ENCODE results near the gene ZNF775.

Gene ZNF775

DNA sequence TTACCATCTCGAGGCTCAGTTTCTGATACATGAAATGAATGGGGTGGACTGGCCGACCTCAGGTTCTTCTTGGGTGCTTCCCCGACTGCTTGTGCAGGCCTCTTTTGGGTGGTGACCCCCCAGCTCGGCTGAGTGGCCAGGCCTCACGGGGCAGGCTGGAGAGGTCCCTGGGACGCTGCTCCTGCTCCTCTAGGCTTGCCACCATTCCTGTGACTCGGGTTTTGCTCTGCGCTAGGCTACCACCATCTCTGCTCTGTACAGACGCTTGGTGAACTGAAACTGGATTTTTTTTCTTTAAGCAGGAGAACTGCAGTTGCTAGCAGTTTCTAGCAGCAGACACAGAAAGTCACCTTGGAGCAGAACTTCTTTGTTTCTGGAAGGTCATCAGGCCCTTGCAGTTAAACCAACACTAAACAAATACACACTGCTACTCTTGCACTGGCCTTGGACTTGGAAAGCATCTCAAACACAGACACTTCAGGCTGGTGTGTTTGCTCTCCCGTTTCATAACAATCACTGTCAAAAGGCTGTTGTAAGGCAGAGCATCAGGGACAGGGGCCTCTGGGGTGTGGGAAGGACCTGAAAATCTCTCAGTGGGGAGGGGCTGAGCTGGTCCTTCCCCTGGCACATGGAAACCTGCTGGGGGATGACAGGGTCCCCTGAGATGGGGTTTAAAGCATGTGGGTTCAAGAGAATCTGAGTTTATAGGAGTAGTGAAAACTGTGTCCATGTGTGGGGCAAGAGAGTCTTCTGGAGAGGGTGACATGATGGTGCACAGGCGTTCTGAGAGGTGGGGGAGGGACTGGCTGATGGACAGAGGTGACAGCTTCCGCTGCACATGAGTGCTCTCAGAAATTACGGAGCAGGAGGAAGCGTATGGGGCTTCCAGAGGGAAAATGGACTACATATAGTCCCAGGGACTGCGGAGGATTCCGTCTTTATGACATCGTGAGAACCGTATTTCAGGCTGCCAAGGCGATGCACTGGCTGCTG, 36.3 kb downstream of the ZNF775 start:
- FAIRE-seq (no peak), DNase-seq (ENCODE audit: insufficient read length, low spot score) (no peak)
- TF ChIP-seq POU2F2 (IDR thresholded peaks at IDR 0.05; ENCODE audit: low read depth, low read length), result no peak
- TF ChIP-seq POLR2A (IDR thresholded peaks at IDR 0.05; ENCODE audit: low read depth, low read length), result no peak
- no peak for TF ChIP-seq PAX5 (IDR thresholded peaks at IDR 0.05; ENCODE audit: insufficient read depth, low read length, severe bottlenecking)
- TF ChIP-seq POLR2AphosphoS5 (IDR thresholded peaks at IDR 0.05; ENCODE audit: low read depth, low read length), result no peak
- TF ChIP-seq TAF1 (IDR thresholded peaks at IDR 0.05; ENCODE audit: low read depth, low read length), result no peak
- no peak for TF ChIP-seq SPI1 (IDR thresholded peaks at IDR 0.05; ENCODE audit: low read depth, low read length)

DNA sequence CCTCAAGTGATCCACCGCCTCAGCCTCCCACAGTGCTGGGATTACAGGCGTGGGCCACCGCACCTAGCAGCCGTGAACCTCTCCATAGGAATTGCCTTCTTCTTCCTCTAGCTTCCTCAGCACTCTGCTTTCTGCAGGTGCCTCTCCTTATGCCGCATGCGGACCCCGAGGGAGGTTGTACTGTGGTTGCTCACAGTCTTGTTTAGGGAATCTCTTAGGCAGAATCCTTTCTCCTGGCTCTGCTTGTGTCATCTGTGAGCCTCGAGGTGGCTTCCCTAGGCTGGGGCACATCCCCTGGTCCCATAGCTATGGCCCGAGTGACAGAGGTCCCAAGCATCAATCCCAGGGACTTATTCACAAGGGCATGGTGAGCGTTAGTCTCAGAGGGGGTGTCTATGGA, 38.1 kb downstream of the ZNF775 start:
- TF ChIP-seq TAF1 (IDR thresholded peaks at IDR 0.05; ENCODE audit: low read depth, low read length), result no peak
- no peak for TF ChIP-seq SPI1 (IDR thresholded peaks at IDR 0.05; ENCODE audit: low read depth, low read length)
- no peak for TF ChIP-seq POLR2AphosphoS5 (IDR thresholded peaks at IDR 0.05; ENCODE audit: low read depth, low read length)
- TF ChIP-seq POLR2A (IDR thresholded peaks at IDR 0.05; ENCODE audit: low read depth, low read length), result no peak
- TF ChIP-seq POU2F2 (IDR thresholded peaks at IDR 0.05; ENCODE audit: low read depth, low read length), result no peak
- TF ChIP-seq PAX5 (IDR thresholded peaks at IDR 0.05; ENCODE audit: insufficient read depth, low read length, severe bottlenecking), result no peak
- FAIRE-seq, result no peak
- no peak for DNase-seq (ENCODE audit: insufficient read length, low spot score)

DNA sequence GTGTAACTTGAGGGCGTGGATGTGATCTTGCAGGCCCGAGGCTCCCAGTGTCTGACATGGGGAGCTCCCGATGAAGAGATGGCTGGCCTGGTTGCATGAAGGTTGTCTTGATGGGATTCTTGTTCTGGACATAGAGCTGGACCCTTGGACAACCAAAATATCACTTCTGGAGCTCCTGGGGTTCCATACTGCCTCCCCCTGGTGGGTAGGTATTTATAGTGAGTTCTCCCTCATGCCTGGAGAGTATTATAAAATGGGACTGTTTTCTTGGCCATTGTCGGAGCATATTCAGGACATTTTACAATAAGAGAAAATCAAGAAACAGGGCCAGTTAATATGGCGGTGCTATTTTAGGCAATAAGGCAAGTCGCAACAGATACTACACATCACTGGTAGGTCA, 38.7 kb downstream of the ZNF775 start:
- TF ChIP-seq POU2F2 (IDR thresholded peaks at IDR 0.05; ENCODE audit: low read depth, low read length) (no peak), PAX5 (IDR thresholded peaks at IDR 0.05; ENCODE audit: insufficient read depth, low read length, severe bottlenecking) (no peak), TAF1 (IDR thresholded peaks at IDR 0.05; ENCODE audit: low read depth, low read length) (no peak), POLR2A (IDR thresholded peaks at IDR 0.05; ENCODE audit: low read depth, low read length) (no peak), POLR2AphosphoS5 (IDR thresholded peaks at IDR 0.05; ENCODE audit: low read depth, low read length) (no peak), SPI1 (IDR thresholded peaks at IDR 0.05; ENCODE audit: low read depth, low read length) (no peak)
- DNase-seq (ENCODE audit: insufficient read length, low spot score), result no peak
- no peak for FAIRE-seq

- TF ChIP-seq POLR2A (IDR thresholded peaks at IDR 0.05; ENCODE audit: low read depth, low read length) (no peak), TAF1 (IDR thresholded peaks at IDR 0.05; ENCODE audit: low read depth, low read length) (no peak), POLR2AphosphoS5 (IDR thresholded peaks at IDR 0.05; ENCODE audit: low read depth, low read length) (no peak), POU2F2 (IDR thresholded peaks at IDR 0.05; ENCODE audit: low read depth, low read length) (no peak), PAX5 (IDR thresholded peaks at IDR 0.05; ENCODE audit: insufficient read depth, low read length, severe bottlenecking) (no peak), SPI1 (IDR thresholded peaks at IDR 0.05; ENCODE audit: low read depth, low read length) (no peak)
- DNase-seq (ENCODE audit: insufficient read length, low spot score) (no peak), FAIRE-seq (no peak)
Observed at GRCh38 chr7:150420242-150420641, 41.1 kb downstream of the ZNF775 start.

DNA sequence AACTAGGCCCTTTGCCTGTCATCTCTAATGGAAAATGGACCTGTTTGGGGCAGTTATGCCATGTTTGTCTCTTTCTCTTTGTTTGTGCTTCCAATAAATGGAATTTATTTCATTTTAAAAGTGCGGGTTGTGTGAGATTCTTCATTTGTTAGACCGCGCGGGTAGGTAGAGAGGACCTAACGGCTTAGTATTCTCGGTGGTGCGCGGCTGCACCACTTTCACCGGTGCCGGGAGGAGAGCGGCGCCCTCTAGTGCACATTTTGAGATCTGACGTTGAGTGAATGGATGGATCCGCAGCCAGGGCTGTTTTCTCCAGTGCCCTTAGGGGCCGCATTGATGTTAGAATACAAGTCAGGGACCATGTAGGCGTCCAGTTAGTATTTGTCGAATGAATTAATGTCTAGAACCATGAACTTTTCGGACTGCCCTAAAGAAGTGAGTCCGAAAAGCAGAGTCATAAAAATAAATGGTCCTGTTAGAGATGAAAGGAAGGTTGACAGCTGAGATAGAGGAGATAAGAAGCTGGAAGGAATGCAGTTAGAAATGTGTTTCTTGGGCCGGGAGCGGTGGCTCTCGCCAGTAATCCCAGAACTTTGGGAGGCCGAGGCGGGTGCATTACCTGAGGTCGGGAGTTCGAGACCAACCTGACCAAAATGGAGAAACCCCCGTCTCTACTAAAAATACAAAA, 42.0 kb downstream of the ZNF775 start:
- TF ChIP-seq POU2F2 (IDR thresholded peaks at IDR 0.05; ENCODE audit: low read depth, low read length), result peak; percentile 25; the same call in 1 of the 2 replicates
- no peak for TF ChIP-seq PAX5 (IDR thresholded peaks at IDR 0.05; ENCODE audit: insufficient read depth, low read length, severe bottlenecking)
- DNase-seq (ENCODE audit: insufficient read length, low spot score) (peak; percentile 77), FAIRE-seq (peak; percentile 93)

GRCh38 chr7:150421831-150422230, 42.7 kb downstream of the ZNF775 start:
- TF ChIP-seq PAX5 (IDR thresholded peaks at IDR 0.05; ENCODE audit: insufficient read depth, low read length, severe bottlenecking), result no peak
- TF ChIP-seq POLR2AphosphoS5 (IDR thresholded peaks at IDR 0.05; ENCODE audit: low read depth, low read length), result no peak
- no peak for TF ChIP-seq POLR2A (IDR thresholded peaks at IDR 0.05; ENCODE audit: low read depth, low read length)
- no peak for TF ChIP-seq SPI1 (IDR thresholded peaks at IDR 0.05; ENCODE audit: low read depth, low read length)
- TF ChIP-seq TAF1 (IDR thresholded peaks at IDR 0.05; ENCODE audit: low read depth, low read length), result no peak
- TF ChIP-seq POU2F2 (IDR thresholded peaks at IDR 0.05; ENCODE audit: low read depth, low read length), result no peak
- FAIRE-seq (no peak), DNase-seq (ENCODE audit: insufficient read length, low spot score) (no peak)

DNA sequence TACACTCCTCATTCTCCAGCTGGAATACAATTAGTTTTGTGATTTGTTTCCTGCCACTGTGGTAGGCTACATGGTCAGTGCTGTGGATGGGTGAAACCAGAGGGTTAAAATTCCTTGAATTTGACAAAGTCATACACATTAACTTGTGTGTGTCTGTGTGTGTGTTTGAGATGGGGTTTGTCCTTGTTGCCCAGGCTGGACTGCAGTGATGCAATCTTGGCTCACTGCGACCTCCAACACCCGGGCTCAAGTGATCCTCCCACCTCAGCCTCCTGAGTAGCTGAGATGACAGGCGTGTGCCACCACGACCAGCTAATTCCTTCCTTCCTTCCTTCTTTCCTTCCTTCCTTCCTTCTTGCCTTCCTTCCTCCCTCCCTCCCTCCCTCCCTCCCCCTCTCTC, 46.5 kb downstream of the ZNF775 start:
- FAIRE-seq (no peak), DNase-seq (ENCODE audit: insufficient read length, low spot score) (no peak)
- TF ChIP-seq POLR2AphosphoS5 (IDR thresholded peaks at IDR 0.05; ENCODE audit: low read depth, low read length), result no peak
- TF ChIP-seq POU2F2 (IDR thresholded peaks at IDR 0.05; ENCODE audit: low read depth, low read length), result no peak
- TF ChIP-seq SPI1 (IDR thresholded peaks at IDR 0.05; ENCODE audit: low read depth, low read length), result no peak
- no peak for TF ChIP-seq TAF1 (IDR thresholded peaks at IDR 0.05; ENCODE audit: low read depth, low read length)
- TF ChIP-seq POLR2A (IDR thresholded peaks at IDR 0.05; ENCODE audit: low read depth, low read length), result no peak
- no peak for TF ChIP-seq PAX5 (IDR thresholded peaks at IDR 0.05; ENCODE audit: insufficient read depth, low read length, severe bottlenecking)

DNA sequence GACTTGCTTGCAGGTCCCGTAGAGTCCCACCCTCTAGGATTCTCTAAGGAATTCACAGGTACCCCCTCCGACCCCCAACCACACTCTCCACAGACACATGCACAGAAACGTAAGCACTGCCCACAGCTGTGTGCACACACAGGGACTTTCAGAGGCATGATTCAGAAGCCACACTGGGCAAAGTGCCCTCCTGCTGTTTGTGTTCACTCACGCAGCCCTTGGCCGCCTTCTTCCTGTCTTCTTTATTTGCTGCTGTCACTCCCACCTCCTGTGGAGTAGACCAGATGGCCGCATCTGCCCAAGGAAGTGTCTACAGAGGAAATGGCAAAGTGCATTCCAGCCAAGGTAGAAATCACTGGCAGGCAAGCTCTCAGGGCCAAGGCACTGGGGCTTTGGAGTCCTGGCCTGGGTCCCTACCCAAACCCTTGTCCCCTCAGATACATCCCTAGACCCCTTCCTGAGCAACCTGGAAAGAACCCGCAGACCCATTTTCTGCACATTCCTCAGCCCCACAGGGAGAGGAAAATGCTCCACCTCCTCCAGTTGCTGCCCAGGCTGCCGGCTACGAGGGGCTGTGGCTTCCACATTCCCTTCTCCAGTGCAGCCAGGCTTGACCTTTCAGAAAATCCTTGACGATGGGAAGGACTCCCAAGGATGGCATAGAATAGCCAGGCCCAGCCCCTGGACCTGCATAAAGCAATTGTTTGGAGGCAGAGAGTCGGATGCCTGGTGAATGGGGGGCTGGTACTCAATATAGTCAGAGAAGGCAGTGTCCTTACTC, 49.7 kb downstream of the ZNF775 start:
- no peak for DNase-seq (ENCODE audit: insufficient read length, low spot score)
- TF ChIP-seq SPI1 (IDR thresholded peaks at IDR 0.05; ENCODE audit: low read depth, low read length), result no peak
- no peak for TF ChIP-seq POLR2A (IDR thresholded peaks at IDR 0.05; ENCODE audit: low read depth, low read length)
- no peak for TF ChIP-seq POLR2AphosphoS5 (IDR thresholded peaks at IDR 0.05; ENCODE audit: low read depth, low read length)
- no peak for TF ChIP-seq POU2F2 (IDR thresholded peaks at IDR 0.05; ENCODE audit: low read depth, low read length)
- TF ChIP-seq PAX5 (IDR thresholded peaks at IDR 0.05; ENCODE audit: insufficient read depth, low read length, severe bottlenecking), result no peak
- no peak for TF ChIP-seq TAF1 (IDR thresholded peaks at IDR 0.05; ENCODE audit: low read depth, low read length)
- peak; percentile 83 for FAIRE-seq

All from GM12891 (cell line).